Measurements from ENCODE around the gene EGFR. TPM values are rescaled to one million over a fixed set of nuclear protein-coding genes. Genes with fewer than 3 reads are reported as not detected.

Gene EGFR
- total and polyA plus RNA-seq, 7 donors, result 3.6 to 61.5 (median 35.6) TPM

- WGBS, 2 donors, result 89% methylated on average over 12 of the region's 12 CpGs
- intact Hi-C loops (cut with DNase I), result no loop called here
- Histone ChIP-seq H3K4me3 (no peak overlapping the region), H3K27ac (no peak overlapping the region), H3K27me3 (no peaks in the 10 kb centered on the region), H3K4me1 (peaks cover 0 to 24% (median 20%) of the 10 kb centered on the region in 4 donors), H3K36me3 (peaks cover 21 to 68% (median 40%) of the 10 kb centered on the region in 4 donors), H3K9me3 (no peaks in the 10 kb centered on the region)
- DNase-seq, result no peak
- no peak for TF ChIP-seq POLR2A (IDR thresholded peaks at IDR 0.05)
- no peak for TF ChIP-seq EP300 (IDR thresholded peaks at IDR 0.05)
- no peak for TF ChIP-seq POLR2AphosphoS5 (IDR thresholded peaks at IDR 0.05)
- no peak for TF ChIP-seq CTCF (IDR thresholded peaks at IDR 0.05)
Measured at GRCh38 chr7:55174456-55174855, 155.6 kb downstream of the EGFR start.

GRCh38 chr7:55174856-55175255, 156.0 kb downstream of the EGFR start:
- no peaks in the 10 kb centered on the region for H3K27me3 ChIP-seq
- H3K4me1 ChIP-seq, result peaks cover 0 to 28% (median 21%) of the 10 kb centered on the region in 4 donors
- TF ChIP-seq POLR2AphosphoS5 (IDR thresholded peaks at IDR 0.05), result no peak
- H3K4me3 ChIP-seq, result no peak overlapping the region
- 90 to 100% methylated on average over 1 of the region's 1 CpG for WGBS, 2 donors
- no peak for DNase-seq
- intact Hi-C loops (cut with DNase I), result no loop called here
- peaks cover 21 to 64% (median 40%) of the 10 kb centered on the region in 4 donors for H3K36me3 ChIP-seq
- no peak overlapping the region for H3K27ac ChIP-seq
- H3K9me3 ChIP-seq, result no peaks in the 10 kb centered on the region

- H3K9me3 ChIP-seq, result no peaks in the 10 kb centered on the region
- peaks cover 0 to 34% (median 24%) of the 10 kb centered on the region in 4 donors for H3K4me1 ChIP-seq
- TF ChIP-seq CTCF (IDR thresholded peaks at IDR 0.05) (no peak), EP300 (IDR thresholded peaks at IDR 0.05) (no peak), POLR2A (IDR thresholded peaks at IDR 0.05) (no peak), POLR2AphosphoS5 (IDR thresholded peaks at IDR 0.05) (no peak)
- no peaks in the 10 kb centered on the region for H3K27me3 ChIP-seq
- intact Hi-C loops (cut with DNase I), result no loop called here
- H3K36me3 ChIP-seq, result peaks cover 21 to 59% (median 41%) of the 10 kb centered on the region in 4 donors
- no peak overlapping the region for H3K4me3 ChIP-seq
- no peak for DNase-seq
- 85 to 89% methylated on average over 7 of the region's 7 CpGs for WGBS, 2 donors
- peak overlapping the region in 3 of 4 donors; percentile 48 to 61 (median 49) for H3K27ac ChIP-seq
Measured at GRCh38 chr7:55177068-55177530, 158.3 kb downstream of the EGFR start.

GRCh38 chr7:55177589-55178261, 158.9 kb downstream of the EGFR start:
- Histone ChIP-seq H3K9me3 (no peaks in the 10 kb centered on the region), H3K27ac (peak overlapping the region; percentile 24 to 61 (median 48)), H3K4me1 (peaks cover 0 to 34% (median 24%) of the 10 kb centered on the region in 4 donors), H3K27me3 (no peaks in the 10 kb centered on the region), H3K36me3 (peaks cover 18 to 59% (median 40%) of the 10 kb centered on the region in 4 donors), H3K4me3 (no peak overlapping the region)
- DNase-seq, result no peak
- TF ChIP-seq CTCF (IDR thresholded peaks at IDR 0.05) (no peak), POLR2A (IDR thresholded peaks at IDR 0.05) (no peak), EP300 (IDR thresholded peaks at IDR 0.05) (no peak), POLR2AphosphoS5 (IDR thresholded peaks at IDR 0.05) (no peak)
- intact Hi-C loops (cut with DNase I), result no loop called here
- 22 to 71% methylated on average over 18 of the region's 18 CpGs for WGBS, 2 donors

GRCh38 chr7:55178292-55178862, 159.6 kb downstream of the EGFR start:
- Histone ChIP-seq H3K27ac (peak overlapping the region; percentile 24 to 61 (median 48)), H3K36me3 (peaks cover 12 to 54% (median 35%) of the 10 kb centered on the region in 4 donors), H3K4me3 (no peak overlapping the region), H3K9me3 (no peaks in the 10 kb centered on the region), H3K27me3 (no peaks in the 10 kb centered on the region), H3K4me1 (peaks cover 0 to 34% (median 24%) of the 10 kb centered on the region in 4 donors)
- intact Hi-C loops (cut with DNase I), result no loop called here
- DNase-seq, result no peak
- TF ChIP-seq CTCF (IDR thresholded peaks at IDR 0.05), result no peak
- no peak for TF ChIP-seq POLR2A (IDR thresholded peaks at IDR 0.05)
- WGBS, 2 donors, result 83 to 87% methylated on average over 8 of the region's 8 CpGs

Measured in sigmoid colon (tissue), 7 donors.